ENCODE data around the gene PTPN21.

Gene PTPN21

GRCh38 chr14:88554457-88555286 is at the start of gene PTPN21:
TSS of gene PTPN21 (minus strand) at chr14:88555007. CDS start at chr14:88550417, 4,590 bp downstream.
- DNase-seq, result no peak

- no peak for DNase-seq
Observed at GRCh38 chr14:88604212-88604611, 49.4 kb upstream of the PTPN21 start.

- DNase-seq, result no peak
Observed at GRCh38 chr14:88599761-88600439, 45.1 kb upstream of the PTPN21 start.

GRCh38 chr14:88599326-88599725 is 44.5 kb upstream of the PTPN21 start:
- no peak for DNase-seq

GRCh38 chr14:88598097-88598675 is 43.4 kb upstream of the PTPN21 start:
- DNase-seq, result no peak

- no peak for DNase-seq
Observed at GRCh38 chr14:88597601-88598000, 42.8 kb upstream of the PTPN21 start.

GRCh38 chr14:88597038-88597437 is 42.2 kb upstream of the PTPN21 start:
- no peak for DNase-seq

GRCh38 chr14:88592031-88592430 is 37.2 kb upstream of the PTPN21 start:
- no peak for DNase-seq

GRCh38 chr14:88590173-88590572 is 35.4 kb upstream of the PTPN21 start:
- no peak for DNase-seq

- no peak for DNase-seq
Observed at GRCh38 chr14:88588081-88588480, 33.3 kb upstream of the PTPN21 start.

GRCh38 chr14:88584451-88584850 is 29.6 kb upstream of the PTPN21 start:
- no peak for DNase-seq

- DNase-seq, result no peak
Observed at GRCh38 chr14:88576222-88576621, 21.4 kb upstream of the PTPN21 start.

- no peak for DNase-seq
Observed at GRCh38 chr14:88572117-88572516, 17.3 kb upstream of the PTPN21 start.

- no peak for DNase-seq
Observed at GRCh38 chr14:88568196-88568595, 13.4 kb upstream of the PTPN21 start.

GRCh38 chr14:88565427-88565826 is 10.6 kb upstream of the PTPN21 start:
- DNase-seq, result no peak

GRCh38 chr14:88563845-88564244 is 9.0 kb upstream of the PTPN21 start:
- DNase-seq, result no peak

- peak; percentile 87 for DNase-seq
Observed at GRCh38 chr14:88562831-88563686, 8.3 kb upstream of the PTPN21 start, which contains the start of gene ZC3H14. TSS of gene ZC3H14 (plus strand) at chr14:88563037. CDS start at chr14:88563134, 97 bp downstream.

- DNase-seq, result no peak
Observed at GRCh38 chr14:88562532-88562830, 7.7 kb upstream of the PTPN21 start.

- peak; percentile 42 for DNase-seq
Observed at GRCh38 chr14:88559852-88560251, 5.0 kb upstream of the PTPN21 start.

GRCh38 chr14:88556581-88556980 is 1.8 kb upstream of the PTPN21 start:
- DNase-seq, result no peak

GRCh38 chr14:88553886-88554456 is 836 bp downstream of the PTPN21 start:
- no peak for DNase-seq

- DNase-seq, result no peak
Observed at GRCh38 chr14:88552876-88553275, 1.9 kb downstream of the PTPN21 start.

GRCh38 chr14:88551980-88552431 is 2.8 kb downstream of the PTPN21 start:
- DNase-seq, result no peak

Measured in OCI-M1 (cell line).